Nephron (organoid): ENCODE results near the gene JMJD1C.

Source experiments
- H3K27ac Mint-ChIP-seq, 3 experiments: 2 replicates each; pipeline ENCODE4 v1.8.0; 2020; ENCODE audit warnings: mixed read lengths in 3 of 3, mild to moderate bottlenecking in 2 of 3, moderate library complexity in 1 of 3
- H3K27me3 Mint-ChIP-seq: 2 replicates; pipeline ENCODE4 v1.8.0; 2021; ENCODE audit warnings: low read depth, mild to moderate bottlenecking, moderate library complexity, mixed read lengths
- H3K36me3 Mint-ChIP-seq: 2 replicates; pipeline ENCODE4 v1.8.0; 2020; ENCODE audit warnings: low read depth, mixed read lengths
- H3K4me1 Mint-ChIP-seq: 2 replicates; pipeline ENCODE4 v1.8.0; 2020; ENCODE audit warnings: mixed read lengths
- H3K4me3 Mint-ChIP-seq, 3 experiments: 2 replicates each; pipeline ENCODE4 v1.8.0; 2020; ENCODE audit warnings: mild to moderate bottlenecking in 3 of 3, mixed read lengths in 3 of 3, moderate library complexity in 2 of 3
- H3K9me3 Mint-ChIP-seq: 2 replicates; pipeline ENCODE4 v1.8.0; 2020; ENCODE audit warnings: mixed read lengths
- TF ChIP-seq, protein P1 (sequence below), 3 experiments: fragments of 200-600 bp; sonication (generic); IDR thresholded peaks; one replicate each; pipeline ENCODE4 v1.5.0; 2021; ENCODE audit warnings: antibody characterized with exemption in 3 of 3; ENCODE audit not compliant: unreplicated experiment in 3 of 3

JMJD1C gene

GRCh38 chr10:63477927-63478326, 12.2 kb upstream of the JMJD1C start:
- no peak overlapping the region for H3K4me3 Mint-ChIP-seq
- H3K27ac Mint-ChIP-seq: no peak overlapping the region
- H3K4me1 Mint-ChIP-seq: peaks cover 5% of the 10 kb centered on the region
- TF ChIP-seq, protein P1, sequence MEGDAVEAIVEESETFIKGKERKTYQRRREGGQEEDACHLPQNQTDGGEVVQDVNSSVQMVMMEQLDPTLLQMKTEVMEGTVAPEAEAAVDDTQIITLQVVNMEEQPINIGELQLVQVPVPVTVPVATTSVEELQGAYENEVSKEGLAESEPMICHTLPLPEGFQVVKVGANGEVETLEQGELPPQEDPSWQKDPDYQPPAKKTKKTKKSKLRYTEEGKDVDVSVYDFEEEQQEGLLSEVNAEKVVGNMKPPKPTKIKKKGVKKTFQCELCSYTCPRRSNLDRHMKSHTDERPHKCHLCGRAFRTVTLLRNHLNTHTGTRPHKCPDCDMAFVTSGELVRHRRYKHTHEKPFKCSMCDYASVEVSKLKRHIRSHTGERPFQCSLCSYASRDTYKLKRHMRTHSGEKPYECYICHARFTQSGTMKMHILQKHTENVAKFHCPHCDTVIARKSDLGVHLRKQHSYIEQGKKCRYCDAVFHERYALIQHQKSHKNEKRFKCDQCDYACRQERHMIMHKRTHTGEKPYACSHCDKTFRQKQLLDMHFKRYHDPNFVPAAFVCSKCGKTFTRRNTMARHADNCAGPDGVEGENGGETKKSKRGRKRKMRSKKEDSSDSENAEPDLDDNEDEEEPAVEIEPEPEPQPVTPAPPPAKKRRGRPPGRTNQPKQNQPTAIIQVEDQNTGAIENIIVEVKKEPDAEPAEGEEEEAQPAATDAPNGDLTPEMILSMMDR (IDR thresholded peaks at IDR 0.05; ENCODE audit: unreplicated experiment in 3 of 3): no peak
- H3K9me3 Mint-ChIP-seq: peaks cover 7% of the 10 kb centered on the region
- peaks cover 19% of the 10 kb centered on the region for H3K36me3 Mint-ChIP-seq
- H3K27me3 Mint-ChIP-seq: no peaks in the 10 kb centered on the region

GRCh38 chr10:63474488-63474887, 8.7 kb upstream of the JMJD1C start:
- TF ChIP-seq, protein P1 (IDR thresholded peaks at IDR 0.05; ENCODE audit: unreplicated experiment in 3 of 3): no peak
- no peak overlapping the region for H3K4me3 Mint-ChIP-seq
- no peaks in the 10 kb centered on the region for H3K27me3 Mint-ChIP-seq
- H3K36me3 Mint-ChIP-seq: peaks cover 19% of the 10 kb centered on the region
- no peak overlapping the region for H3K27ac Mint-ChIP-seq
- peaks cover 11% of the 10 kb centered on the region for H3K4me1 Mint-ChIP-seq
- H3K9me3 Mint-ChIP-seq: peaks cover 7% of the 10 kb centered on the region

DNA sequence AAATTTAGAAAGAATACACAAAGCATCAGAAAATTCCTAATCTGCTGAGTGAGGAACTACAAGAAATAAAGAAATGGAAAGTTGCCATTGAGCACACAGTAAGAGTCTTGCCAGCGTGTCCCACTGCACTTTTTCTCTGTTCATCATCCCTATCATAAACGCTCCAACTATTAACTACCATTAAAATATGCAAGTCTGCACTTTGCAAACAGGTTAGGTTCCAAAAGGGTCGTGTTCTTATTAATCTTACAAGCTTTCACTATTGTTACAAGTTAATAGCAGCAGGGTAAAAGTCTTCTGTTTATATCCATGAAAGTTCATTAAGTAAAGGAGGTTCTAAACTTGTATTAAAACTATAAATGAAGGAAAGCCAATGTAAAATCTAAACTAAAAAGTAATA, 5.2 kb upstream of the JMJD1C start:
- Mint-ChIP-seq H3K27ac (no peak overlapping the region), H3K27me3 (no peaks in the 10 kb centered on the region), H3K36me3 (peaks cover 11% of the 10 kb centered on the region), H3K4me3 (no peak overlapping the region), H3K4me1 (peaks cover 37% of the 10 kb centered on the region), H3K9me3 (peaks cover 7% of the 10 kb centered on the region)
- TF ChIP-seq, protein P1 (IDR thresholded peaks at IDR 0.05; ENCODE audit: unreplicated experiment in 3 of 3): no peak

DNA sequence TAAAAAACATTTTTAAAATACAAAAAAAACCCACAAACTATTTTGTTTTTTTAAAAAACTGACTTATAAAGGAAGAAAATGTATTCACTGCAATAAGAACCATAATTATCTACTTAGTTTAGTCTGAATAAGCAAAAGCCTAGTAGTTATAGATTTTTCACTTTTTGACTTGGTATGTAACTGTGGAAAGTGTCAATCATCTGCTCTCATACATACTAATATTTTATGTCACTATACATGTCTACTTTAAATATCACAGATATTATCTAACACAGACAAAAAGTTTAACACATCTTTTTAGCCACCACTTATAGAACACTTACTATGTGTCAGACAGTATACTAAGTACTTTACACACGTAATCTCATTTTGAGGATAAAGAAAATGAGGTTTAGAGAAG, 3.2 kb upstream of the JMJD1C start:
- Mint-ChIP-seq H3K27ac (no peak overlapping the region), H3K27me3 (no peaks in the 10 kb centered on the region), H3K9me3 (no peaks in the 10 kb centered on the region), H3K4me3 (no peak overlapping the region), H3K4me1 (peaks cover 46% of the 10 kb centered on the region), H3K36me3 (peaks cover under 1% of the 10 kb centered on the region)
- TF ChIP-seq, protein P1 (IDR thresholded peaks at IDR 0.05; ENCODE audit: unreplicated experiment in 3 of 3): no peak

GRCh38 chr10:63467841-63468240, 2.1 kb upstream of the JMJD1C start:
- peak overlapping the region; percentile 46 to 75 (median 53) for H3K4me3 Mint-ChIP-seq
- H3K36me3 Mint-ChIP-seq: no peaks in the 10 kb centered on the region
- no peaks in the 10 kb centered on the region for H3K27me3 Mint-ChIP-seq
- H3K4me1 Mint-ChIP-seq: peaks cover 53% of the 10 kb centered on the region
- peak overlapping the region; percentile 30 to 75 (median 60) for H3K27ac Mint-ChIP-seq
- TF ChIP-seq, protein P1 (IDR thresholded peaks at IDR 0.05; ENCODE audit: unreplicated experiment in 3 of 3): no peak
- peaks cover 3% of the 10 kb centered on the region for H3K9me3 Mint-ChIP-seq

GRCh38 chr10:63466144-63466935, 563 bp upstream of the JMJD1C start:
- TF ChIP-seq, protein P1 (IDR thresholded peaks at IDR 0.05; ENCODE audit: unreplicated experiment in 3 of 3): no peak
- H3K4me3 Mint-ChIP-seq: peak overlapping the region; percentile 94 to 98 (median 98)
- peaks cover 59% of the 10 kb centered on the region for H3K4me1 Mint-ChIP-seq
- peak overlapping the region; percentile 97 to 98 (median 97) for H3K27ac Mint-ChIP-seq
- peaks cover 4% of the 10 kb centered on the region for H3K36me3 Mint-ChIP-seq
- H3K27me3 Mint-ChIP-seq: no peaks in the 10 kb centered on the region
- H3K9me3 Mint-ChIP-seq: peaks cover 6% of the 10 kb centered on the region
